ENCODE measurements around the gene LRIG1. TPM values are rescaled to one million over a fixed set of nuclear protein-coding genes. Genes with fewer than 3 reads are reported as not detected.

LRIG1 gene
- polyA plus RNA-seq, 1 donor from 2014 or later, result 10.6 TPM

- H3K4me1 Mint-ChIP-seq, result peaks cover 6 to 10% (median 7%) of the 10 kb centered on the region in 3 donors
- no peaks in the 10 kb centered on the region for H3K9me3 Mint-ChIP-seq
- peaks cover 4% of the 10 kb centered on the region for H3K27me3 Mint-ChIP-seq
- no peak overlapping the region for H3K4me3 Mint-ChIP-seq
- no peaks in the 10 kb centered on the region for H3K36me3 Mint-ChIP-seq
- H3K27ac Mint-ChIP-seq, result peak overlapping the region in 1 of 3 donors; percentile 80
These were observed 59.1 kb downstream of the LRIG1 start for GRCh38 chr3:66441692-66442091.

- Mint-ChIP-seq H3K4me1 (peaks cover 6 to 10% (median 7%) of the 10 kb centered on the region in 3 donors), H3K27ac (peak overlapping the region in 1 of 3 donors; percentile 80), H3K4me3 (no peak overlapping the region), H3K27me3 (peaks cover 4% of the 10 kb centered on the region), H3K9me3 (no peaks in the 10 kb centered on the region), H3K36me3 (no peaks in the 10 kb centered on the region)
These were observed 59.7 kb downstream of the LRIG1 start for GRCh38 chr3:66441129-66441528.

GRCh38 chr3:66439666-66440344, 61.0 kb downstream of the LRIG1 start:
- H3K27ac Mint-ChIP-seq, result no peak overlapping the region
- peaks cover 4% of the 10 kb centered on the region for H3K27me3 Mint-ChIP-seq
- H3K4me1 Mint-ChIP-seq, result peaks cover 6 to 10% (median 7%) of the 10 kb centered on the region in 3 donors
- no peaks in the 10 kb centered on the region for H3K36me3 Mint-ChIP-seq
- no peaks in the 10 kb centered on the region for H3K9me3 Mint-ChIP-seq
- H3K4me3 Mint-ChIP-seq, result peak overlapping the region in 2 of 4 donors; percentile 1 to 59

- Mint-ChIP-seq H3K36me3 (no peaks in the 10 kb centered on the region), H3K9me3 (no peaks in the 10 kb centered on the region), H3K4me1 (peaks cover 7 to 10% (median 8%) of the 10 kb centered on the region in 3 donors), H3K4me3 (no peak overlapping the region), H3K27me3 (peaks cover 4% of the 10 kb centered on the region), H3K27ac (no peak overlapping the region)
These were observed 62.8 kb downstream of the LRIG1 start for GRCh38 chr3:66438046-66438445.

GRCh38 chr3:66437341-66437929, 63.4 kb downstream of the LRIG1 start:
- Mint-ChIP-seq H3K9me3 (no peaks in the 10 kb centered on the region), H3K27ac (no peak overlapping the region), H3K4me3 (no peak overlapping the region), H3K36me3 (no peaks in the 10 kb centered on the region), H3K27me3 (peaks cover 4% of the 10 kb centered on the region), H3K4me1 (peaks cover 7 to 10% (median 8%) of the 10 kb centered on the region in 3 donors)

- H3K27ac Mint-ChIP-seq, result no peak overlapping the region
These were observed 64.8 kb downstream of the LRIG1 start for GRCh38 chr3:66435989-66436388.

GRCh38 chr3:66434726-66435125, 66.1 kb downstream of the LRIG1 start:
- peaks cover 2% of the 10 kb centered on the region for H3K36me3 Mint-ChIP-seq
- H3K4me3 Mint-ChIP-seq, result no peak overlapping the region
- H3K9me3 Mint-ChIP-seq, result no peaks in the 10 kb centered on the region
- no peak overlapping the region for H3K27ac Mint-ChIP-seq
- H3K4me1 Mint-ChIP-seq, result peaks cover 3% of the 10 kb centered on the region in 3 donors
- H3K27me3 Mint-ChIP-seq, result peaks cover 4% of the 10 kb centered on the region

More at GRCh38 chr3:66435989-66436388, 64.8 kb downstream of the LRIG1 start:
- Mint-ChIP-seq H3K4me1 (peaks cover 7 to 10% (median 8%) of the 10 kb centered on the region in 3 donors), H3K36me3 (no peaks in the 10 kb centered on the region), H3K4me3 (no peak overlapping the region), H3K9me3 (no peaks in the 10 kb centered on the region), H3K27me3 (peaks cover 4% of the 10 kb centered on the region)

DNA sequence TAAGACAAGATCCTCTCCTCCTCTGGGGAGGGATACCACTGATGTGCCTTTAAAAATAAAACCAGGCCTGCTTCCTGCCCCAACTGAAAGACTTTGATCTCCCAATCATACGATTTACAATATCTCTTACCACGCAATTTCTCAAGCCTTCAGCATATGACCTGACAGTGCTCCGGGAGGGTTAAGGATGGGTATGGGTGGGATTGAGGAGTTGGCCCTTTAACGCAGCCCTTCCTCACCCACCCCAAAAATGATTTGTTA, 67.4 kb downstream of the LRIG1 start:
- no peak overlapping the region for H3K4me3 Mint-ChIP-seq

DNA sequence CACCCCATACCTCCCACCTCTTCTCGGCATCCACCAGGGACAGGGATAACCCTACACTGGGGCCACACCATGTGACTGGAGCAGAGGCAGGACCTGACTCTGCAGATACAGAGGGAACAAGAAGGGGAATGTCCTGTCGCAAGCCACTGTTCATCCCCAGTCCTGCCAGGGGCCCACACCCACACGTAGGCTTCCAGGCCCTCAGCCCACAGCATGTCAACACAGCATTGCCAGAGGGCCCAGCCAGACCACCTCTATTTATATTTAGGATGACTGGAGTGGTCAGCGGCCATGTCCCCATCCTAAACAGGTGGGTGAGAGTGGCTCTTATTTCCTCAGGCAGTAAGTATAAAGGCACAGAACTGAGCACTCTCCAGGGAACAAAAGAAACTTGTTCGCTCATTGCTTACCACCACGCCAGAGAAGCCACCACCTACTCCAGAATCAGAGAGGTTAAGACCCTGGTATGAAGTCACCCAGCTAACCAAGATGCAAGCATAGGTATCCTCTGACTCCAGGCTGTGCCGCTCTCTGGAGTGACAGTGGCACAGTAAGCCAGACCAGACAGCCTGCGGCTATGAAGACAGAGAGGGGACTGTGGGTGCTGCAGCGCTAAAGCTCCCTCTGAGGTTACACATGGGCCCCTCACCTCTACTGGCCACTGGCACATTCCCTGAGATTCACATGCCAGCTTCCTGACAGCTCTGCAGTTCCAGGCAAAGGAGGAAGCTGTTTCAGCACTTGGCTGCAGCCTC, 67.9 kb downstream of the LRIG1 start:
- Mint-ChIP-seq H3K4me3 (no peak overlapping the region), H3K27me3 (peaks cover 4% of the 10 kb centered on the region), H3K36me3 (peaks cover 2% of the 10 kb centered on the region), H3K27ac (no peak overlapping the region), H3K9me3 (no peaks in the 10 kb centered on the region), H3K4me1 (peaks cover 0 to 3% (median 0%) of the 10 kb centered on the region in 3 donors)

More for the DNA sequence above, 67.4 kb downstream of the LRIG1 start:
- Mint-ChIP-seq H3K27me3 (peaks cover 4% of the 10 kb centered on the region), H3K4me1 (peaks cover 0 to 3% (median 0%) of the 10 kb centered on the region in 3 donors), H3K27ac (no peak overlapping the region), H3K9me3 (no peaks in the 10 kb centered on the region), H3K36me3 (peaks cover 2% of the 10 kb centered on the region)

GRCh38 chr3:66432041-66432766, 68.6 kb downstream of the LRIG1 start:
- Mint-ChIP-seq H3K4me3 (no peak overlapping the region), H3K36me3 (peaks cover 2% of the 10 kb centered on the region), H3K27me3 (no peaks in the 10 kb centered on the region), H3K27ac (no peak overlapping the region), H3K4me1 (peaks cover 0 to 3% (median 0%) of the 10 kb centered on the region in 3 donors), H3K9me3 (no peaks in the 10 kb centered on the region)

DNA sequence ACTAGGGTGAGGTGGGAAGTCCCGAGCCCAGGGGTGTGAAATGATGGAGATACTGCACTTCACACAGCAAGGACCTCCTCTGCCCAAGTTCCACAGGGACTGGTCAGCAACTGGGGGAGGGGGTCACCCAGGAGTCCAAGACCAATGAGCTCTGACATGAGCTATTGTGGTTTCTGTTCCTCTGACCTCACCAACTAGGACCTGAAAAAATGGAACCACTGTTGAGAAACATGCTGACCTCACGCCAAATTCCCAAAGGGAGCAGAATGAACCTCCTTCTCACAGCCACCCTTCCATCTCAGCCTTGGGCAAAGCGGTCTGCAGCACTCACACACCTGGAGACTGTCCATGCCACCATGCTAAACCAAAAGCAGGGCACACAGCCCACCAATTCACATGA, 69.3 kb downstream of the LRIG1 start:
- no peaks in the 10 kb centered on the region for H3K27me3 Mint-ChIP-seq
- H3K36me3 Mint-ChIP-seq, result peaks cover 2% of the 10 kb centered on the region
- peaks cover 0 to 3% (median 0%) of the 10 kb centered on the region in 3 donors for H3K4me1 Mint-ChIP-seq
- H3K27ac Mint-ChIP-seq, result no peak overlapping the region
- no peak overlapping the region for H3K4me3 Mint-ChIP-seq
- H3K9me3 Mint-ChIP-seq, result no peaks in the 10 kb centered on the region

GRCh38 chr3:66430876-66431275, 69.9 kb downstream of the LRIG1 start:
- H3K27me3 Mint-ChIP-seq, result no peaks in the 10 kb centered on the region
- no peaks in the 10 kb centered on the region for H3K9me3 Mint-ChIP-seq
- H3K4me1 Mint-ChIP-seq, result peaks cover 0 to 3% (median 0%) of the 10 kb centered on the region in 3 donors
- peaks cover 2% of the 10 kb centered on the region for H3K36me3 Mint-ChIP-seq
- H3K27ac Mint-ChIP-seq, result peak overlapping the region in 1 of 3 donors; percentile 1
- no peak overlapping the region for H3K4me3 Mint-ChIP-seq

GRCh38 chr3:66428733-66429132, 72.1 kb downstream of the LRIG1 start:
- Mint-ChIP-seq H3K9me3 (no peaks in the 10 kb centered on the region), H3K4me3 (no peak overlapping the region), H3K4me1 (no peaks in the 10 kb centered on the region), H3K27me3 (peaks cover 1% of the 10 kb centered on the region), H3K27ac (no peak overlapping the region), H3K36me3 (peaks cover 2% of the 10 kb centered on the region)

- Mint-ChIP-seq H3K27me3 (peaks cover 1% of the 10 kb centered on the region), H3K4me1 (no peaks in the 10 kb centered on the region), H3K36me3 (peaks cover 2% of the 10 kb centered on the region), H3K27ac (no peak overlapping the region), H3K4me3 (no peak overlapping the region), H3K9me3 (peaks cover 0 to 2% (median 0%) of the 10 kb centered on the region in 3 donors)
These were observed 72.8 kb downstream of the LRIG1 start for GRCh38 chr3:66427951-66428474.

- no peak overlapping the region for H3K27ac Mint-ChIP-seq
- peaks cover 1% of the 10 kb centered on the region for H3K27me3 Mint-ChIP-seq
- no peaks in the 10 kb centered on the region for H3K4me1 Mint-ChIP-seq
- H3K4me3 Mint-ChIP-seq, result no peak overlapping the region
- peaks cover 2% of the 10 kb centered on the region for H3K36me3 Mint-ChIP-seq
- peaks cover 2 to 6% (median 3%) of the 10 kb centered on the region in 3 donors for H3K9me3 Mint-ChIP-seq
These were observed 73.5 kb downstream of the LRIG1 start for GRCh38 chr3:66427352-66427751.

Data from IgD-negative memory B cell (primary cell).